UCSD-AML1 (cell line): Measurements from ENCODE around the gene ANKRD11.
A peak's percentile ranks its signal among the peaks of the same experiment; 100 is the strongest.
"Not testable (repeated sequence)": the region's sequence is repeated elsewhere in the genome, so short reads cannot be mapped to it uniquely, and the experiment has no call there.

ENCODE experiments used
- DNase-seq: peaks from one replicate; lab custom pipeline; 2025; ENCODE audit not compliant: unreplicated experiment; lab: John Stamatoyannopoulos, UW

The ANKRD11 gene

DNA sequence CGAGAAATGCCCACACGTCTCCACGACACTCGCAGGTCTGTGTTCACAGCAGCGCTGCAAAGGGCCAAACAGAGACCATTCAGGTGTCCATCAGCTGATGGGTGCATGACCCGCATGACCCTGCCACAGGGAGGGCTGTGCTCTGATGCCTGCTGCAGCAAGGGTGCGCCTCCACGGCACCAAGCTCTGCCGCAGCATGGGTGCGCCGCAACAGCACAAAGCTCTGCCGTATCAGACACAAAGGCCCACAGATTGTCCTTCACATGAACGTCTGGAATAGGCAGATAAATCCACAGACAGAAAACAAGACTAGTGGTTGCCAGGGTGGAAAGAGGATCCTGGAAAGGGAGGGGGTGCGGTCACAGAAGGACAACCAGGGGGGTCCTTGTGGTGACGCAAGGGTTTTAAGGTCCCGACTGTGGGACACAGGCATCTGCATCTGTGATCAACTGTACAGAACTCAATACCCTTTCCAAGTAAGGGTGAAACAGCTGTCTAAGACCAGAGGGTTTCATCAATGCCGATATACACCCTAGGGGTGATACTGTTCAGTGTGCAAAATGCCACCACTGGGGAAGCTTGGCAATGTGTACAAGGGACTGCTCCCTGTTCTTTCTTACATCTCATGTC lies 121.0 kb downstream of the ANKRD11 start:
- no peak for DNase-seq

DNA sequence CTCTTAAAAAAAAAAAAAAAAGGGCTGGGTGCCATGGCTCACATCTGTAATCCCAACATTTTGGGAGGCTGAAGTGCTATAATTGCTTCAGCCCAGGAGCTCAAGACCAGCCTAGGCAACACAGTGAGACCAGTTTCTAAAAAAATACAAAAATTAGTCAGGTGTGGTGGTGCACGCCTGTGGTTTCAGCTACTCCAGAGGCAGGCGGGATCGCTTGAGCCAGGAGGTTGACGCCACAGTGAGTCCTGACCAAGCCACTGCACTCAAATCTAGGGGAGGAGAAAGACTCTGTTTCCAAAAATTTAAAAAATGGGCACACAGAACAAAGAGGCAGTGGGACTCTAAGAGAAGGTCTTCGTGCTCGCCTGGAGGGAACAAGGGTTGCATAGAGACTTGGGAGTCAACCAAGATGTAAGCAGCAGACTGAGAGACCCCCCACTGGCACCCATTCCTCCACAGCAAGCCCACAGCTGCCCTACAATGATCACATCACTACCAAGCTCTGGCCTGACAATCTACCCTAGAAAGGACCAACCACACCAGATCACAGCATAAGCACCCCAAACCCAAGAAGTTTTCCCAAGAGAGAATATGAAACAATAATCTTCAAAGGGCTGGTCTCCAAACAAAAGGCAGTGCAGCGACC lies 121.6 kb downstream of the ANKRD11 start:
- no peak for DNase-seq

DNA sequence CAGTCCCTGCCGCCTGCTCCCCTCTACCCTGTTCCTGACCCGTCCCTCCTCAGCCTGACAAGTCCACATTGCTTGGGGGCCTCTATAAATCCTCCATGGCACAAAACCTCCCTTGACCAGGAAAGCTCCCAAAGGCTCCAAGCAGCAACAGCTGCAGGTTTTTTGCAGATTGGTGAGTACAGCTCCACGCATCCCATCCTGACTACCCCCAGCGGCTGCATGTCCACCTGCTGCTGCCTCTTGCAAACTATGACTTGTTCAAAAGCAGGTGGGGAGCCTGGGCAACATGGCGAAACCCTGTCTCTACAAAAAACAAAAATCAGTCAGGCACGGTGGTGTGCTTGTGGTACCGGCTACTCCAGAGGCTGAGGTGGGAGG lies 122.8 kb downstream of the ANKRD11 start:
- no peak for DNase-seq

DNA sequence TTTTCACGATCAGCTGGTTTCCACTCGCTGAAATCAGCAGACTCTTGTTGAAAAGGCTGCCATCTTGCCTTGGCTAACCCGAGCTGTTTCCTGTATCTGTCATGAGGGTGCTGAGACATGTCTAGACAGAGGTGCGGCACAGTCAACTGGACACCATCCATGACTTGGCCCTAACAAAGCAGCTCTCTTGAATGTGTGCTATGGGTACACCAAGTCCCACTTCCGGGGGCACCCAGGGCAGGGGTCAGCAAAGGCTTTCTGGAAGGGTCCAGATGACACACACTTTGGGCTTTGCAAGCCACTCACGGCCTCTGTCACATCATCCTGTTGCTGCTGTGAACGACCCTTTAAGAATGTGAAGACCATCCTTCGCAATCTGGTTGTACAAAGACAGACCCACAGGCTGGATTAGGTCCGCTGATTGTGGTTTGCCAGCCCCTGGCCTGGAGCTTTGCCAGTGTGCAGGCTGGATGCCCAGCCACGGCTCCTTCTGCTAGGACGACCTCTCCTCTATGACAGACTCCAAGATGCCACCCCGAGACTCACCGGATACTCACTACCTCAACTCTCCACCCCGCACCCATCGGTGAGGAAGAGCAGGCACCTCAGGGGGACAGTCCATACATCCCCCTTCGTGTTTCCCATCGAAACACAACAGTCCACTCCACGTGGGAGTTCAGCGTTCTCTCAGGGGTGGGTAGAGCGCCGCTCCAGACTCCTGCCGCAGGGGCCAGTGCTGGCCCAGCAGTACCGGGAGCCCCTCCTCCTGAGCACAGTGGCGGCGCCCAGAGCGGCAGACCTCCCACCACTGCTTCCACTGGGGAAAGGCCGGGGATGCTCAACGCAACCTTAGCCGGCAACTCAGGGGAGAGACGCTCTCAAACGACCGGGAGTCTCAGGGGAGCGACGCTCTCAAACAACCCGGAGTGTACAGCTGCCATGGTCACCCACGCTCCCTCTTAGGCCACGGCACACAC lies 123.5 kb downstream of the ANKRD11 start:
- no peak for DNase-seq

DNA sequence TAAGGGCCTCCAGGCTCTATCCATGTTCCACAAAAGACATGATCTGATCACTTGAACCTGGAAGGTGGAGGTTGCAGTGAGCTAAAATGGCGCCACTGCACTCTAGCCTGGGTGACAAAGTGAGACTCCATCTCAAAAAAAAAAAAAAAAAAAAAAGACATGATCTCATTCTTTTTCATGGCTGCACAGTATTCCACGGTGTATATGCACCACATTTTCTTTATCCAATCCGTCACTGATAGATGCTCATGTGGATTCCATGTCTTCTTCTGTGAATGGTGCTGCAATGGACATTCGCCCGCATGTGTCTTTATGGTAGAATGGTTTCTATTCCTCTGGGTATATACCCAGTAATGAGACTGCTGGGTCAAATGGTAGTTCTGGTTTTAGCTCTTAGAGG lies 124.4 kb downstream of the ANKRD11 start:
- DNase-seq, result no peak

DNA sequence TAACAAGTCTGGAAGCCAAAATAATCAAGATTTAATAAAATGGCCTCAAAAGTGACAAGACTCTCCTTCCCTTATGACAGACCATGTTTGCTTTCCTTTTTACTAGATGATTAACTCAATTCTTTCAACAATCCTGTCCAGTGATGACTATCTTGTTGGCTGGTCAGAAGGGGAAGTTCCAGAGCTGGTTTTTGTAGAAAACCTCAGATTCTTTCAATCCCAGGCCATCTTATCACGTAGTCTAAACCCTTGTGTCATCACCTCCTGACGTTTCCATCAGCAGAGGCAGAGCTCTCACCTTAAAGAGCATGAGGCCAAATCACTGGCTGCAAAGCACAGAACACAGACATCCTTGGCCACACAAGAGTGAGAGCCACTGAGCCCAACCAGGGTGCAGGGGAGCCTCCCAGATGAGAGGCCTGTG lies 125.3 kb downstream of the ANKRD11 start:
- no peak for DNase-seq

DNA sequence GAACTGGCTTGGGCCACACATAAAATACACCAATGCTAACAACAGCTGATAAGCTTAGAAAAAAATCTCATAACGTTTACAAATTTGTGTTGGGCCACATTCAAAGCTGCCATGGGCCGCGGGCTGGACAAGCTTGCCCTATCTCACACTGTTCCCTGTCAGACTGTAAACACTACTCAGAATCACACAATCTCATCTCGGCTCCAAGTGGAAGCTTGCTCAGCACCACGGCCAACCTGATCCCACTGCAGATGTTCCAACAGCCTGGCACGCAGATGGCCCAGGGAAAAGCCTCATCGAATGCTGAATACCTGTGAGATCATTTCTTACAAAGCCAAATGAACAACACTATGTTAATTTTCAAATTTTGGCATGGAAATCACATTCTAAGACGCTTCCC lies 125.8 kb downstream of the ANKRD11 start:
- no peak for DNase-seq

DNA sequence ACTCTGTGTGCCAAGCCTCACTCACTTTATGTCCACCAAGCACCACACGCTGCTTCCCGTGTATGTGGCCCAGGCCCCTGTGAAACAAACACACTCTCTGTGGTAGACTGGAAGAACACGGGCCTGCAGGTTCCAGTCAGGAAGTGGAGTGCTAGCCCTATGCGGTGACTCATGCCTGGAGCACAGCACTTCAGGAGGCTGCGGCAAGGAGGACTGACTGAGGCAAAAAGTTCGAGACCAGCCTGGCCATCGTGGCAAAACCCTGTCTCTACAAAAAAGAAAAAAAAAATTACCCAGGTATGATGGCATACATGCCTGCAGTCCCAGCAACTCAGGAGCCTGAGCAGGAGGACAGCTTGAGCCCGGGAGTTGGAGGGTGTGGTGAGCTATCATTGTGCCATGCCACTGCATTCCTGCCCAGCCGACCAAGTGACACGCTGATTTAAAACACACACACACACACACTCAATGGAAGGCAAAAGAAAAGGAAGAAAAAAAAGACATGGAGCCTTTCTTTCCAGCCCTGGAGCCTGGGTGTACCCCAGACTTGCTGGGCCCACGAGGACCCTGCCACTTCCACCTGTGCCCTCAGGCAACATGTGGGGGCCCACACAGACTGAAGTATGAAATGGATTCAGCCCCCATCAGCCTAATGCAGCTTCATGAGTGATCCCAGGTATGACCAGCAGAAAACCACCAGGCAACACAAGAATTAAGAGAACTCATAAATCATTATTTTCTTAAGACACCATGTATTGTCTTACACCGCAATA lies 126.6 kb downstream of the ANKRD11 start:
- DNase-seq, result peak; percentile 68

DNA sequence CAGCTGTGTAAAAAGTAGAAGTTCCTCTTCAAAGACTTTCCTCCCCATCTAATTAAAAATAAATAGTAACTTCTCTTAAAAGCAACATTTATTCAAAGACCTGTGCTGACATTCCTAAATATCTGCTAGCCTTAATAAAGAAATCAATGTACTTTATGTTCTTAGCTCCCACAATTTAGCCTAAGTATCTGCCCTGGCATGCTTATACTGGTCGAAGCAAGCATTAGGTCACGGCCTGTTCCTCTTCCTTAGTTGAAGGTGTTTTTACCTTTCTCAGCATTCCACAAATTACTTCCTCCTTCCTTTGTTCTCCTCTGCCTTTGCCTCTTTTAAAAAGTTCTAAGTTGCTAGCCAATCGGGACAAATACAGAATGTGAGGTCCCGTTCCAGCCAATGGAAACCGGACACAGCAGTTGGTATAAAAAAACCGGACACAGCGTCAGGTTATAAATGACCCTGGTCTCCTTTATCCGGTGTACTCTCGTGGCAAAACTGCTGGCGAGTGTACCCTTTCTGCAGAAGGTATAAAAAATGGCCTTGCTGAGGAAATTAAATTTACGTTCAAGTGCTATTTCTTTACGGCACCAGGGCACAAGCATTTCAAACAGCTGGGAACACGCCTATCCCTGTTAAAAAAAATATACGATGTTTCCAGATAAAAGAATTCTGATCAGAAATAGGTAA lies 127.7 kb downstream of the ANKRD11 start:
- DNase-seq, result not testable (repeated sequence)

DNA sequence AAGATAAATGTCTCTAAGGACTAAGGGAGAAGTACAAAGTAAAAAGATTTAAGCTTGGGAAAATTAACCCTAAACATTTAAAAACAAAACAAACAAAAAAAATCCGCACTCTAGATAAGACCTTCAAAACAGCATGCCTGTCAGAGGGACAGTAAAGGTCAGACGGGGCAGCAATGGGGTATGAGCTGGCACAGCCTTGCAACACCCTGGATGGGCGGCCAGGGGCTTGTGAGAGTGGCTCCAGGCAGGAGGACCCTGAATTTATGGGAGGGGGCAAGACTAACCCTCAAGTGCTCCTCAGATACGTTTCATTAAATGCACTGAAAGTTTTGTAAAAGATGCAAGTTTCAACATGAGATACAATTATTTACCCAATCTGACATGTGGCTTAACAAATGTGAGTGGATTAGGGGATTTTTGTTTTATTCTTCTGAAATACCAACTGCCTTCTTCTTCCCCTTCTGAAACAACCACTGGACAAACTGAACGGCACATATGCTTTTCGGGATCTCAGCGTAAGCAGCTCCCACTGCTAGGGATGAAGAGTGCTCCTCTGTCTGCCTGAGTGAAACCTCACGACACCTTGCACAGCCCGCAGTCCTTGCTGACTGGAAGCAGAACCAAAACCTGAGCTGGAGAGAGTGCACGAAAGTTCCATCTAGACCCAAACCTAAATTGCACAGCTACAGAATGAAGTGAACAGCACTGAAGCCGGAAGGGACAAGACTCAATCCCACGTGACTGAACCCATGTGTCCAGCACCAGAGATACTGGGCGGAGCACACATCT lies 128.4 kb downstream of the ANKRD11 start:
- no peak for DNase-seq

DNA sequence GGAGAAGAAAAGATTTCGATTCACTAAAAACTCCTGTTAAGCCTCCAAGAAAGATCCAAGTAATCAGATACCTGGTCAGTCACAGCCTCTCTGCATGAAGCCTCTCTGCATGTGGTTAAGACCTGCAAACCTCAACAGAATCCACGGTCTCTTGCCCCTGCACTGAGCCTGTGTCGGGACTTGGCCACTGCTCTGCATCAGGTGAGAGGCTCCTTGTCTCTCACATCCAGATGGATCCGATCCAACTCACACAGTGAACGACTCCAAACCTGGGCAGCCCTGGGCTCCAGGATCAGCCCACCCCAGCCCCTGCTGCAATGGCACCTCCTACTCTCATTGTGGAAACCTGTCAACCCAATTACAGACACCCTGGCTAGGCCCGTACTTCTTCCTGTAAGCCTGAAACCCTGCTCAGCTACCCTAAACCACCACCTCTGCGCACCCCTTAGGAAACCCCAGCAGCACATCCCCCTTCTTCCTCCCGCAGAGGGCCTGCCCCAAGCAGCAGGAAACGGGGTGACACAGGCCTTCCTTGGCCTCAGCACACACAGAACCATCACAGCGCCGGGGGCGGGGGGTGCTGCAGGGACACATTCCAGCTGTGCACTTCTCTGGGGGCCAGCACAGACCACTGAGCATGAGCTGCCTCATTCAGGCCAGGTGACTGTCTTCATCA lies 129.5 kb downstream of the ANKRD11 start:
- peak; percentile 80 for DNase-seq

DNA sequence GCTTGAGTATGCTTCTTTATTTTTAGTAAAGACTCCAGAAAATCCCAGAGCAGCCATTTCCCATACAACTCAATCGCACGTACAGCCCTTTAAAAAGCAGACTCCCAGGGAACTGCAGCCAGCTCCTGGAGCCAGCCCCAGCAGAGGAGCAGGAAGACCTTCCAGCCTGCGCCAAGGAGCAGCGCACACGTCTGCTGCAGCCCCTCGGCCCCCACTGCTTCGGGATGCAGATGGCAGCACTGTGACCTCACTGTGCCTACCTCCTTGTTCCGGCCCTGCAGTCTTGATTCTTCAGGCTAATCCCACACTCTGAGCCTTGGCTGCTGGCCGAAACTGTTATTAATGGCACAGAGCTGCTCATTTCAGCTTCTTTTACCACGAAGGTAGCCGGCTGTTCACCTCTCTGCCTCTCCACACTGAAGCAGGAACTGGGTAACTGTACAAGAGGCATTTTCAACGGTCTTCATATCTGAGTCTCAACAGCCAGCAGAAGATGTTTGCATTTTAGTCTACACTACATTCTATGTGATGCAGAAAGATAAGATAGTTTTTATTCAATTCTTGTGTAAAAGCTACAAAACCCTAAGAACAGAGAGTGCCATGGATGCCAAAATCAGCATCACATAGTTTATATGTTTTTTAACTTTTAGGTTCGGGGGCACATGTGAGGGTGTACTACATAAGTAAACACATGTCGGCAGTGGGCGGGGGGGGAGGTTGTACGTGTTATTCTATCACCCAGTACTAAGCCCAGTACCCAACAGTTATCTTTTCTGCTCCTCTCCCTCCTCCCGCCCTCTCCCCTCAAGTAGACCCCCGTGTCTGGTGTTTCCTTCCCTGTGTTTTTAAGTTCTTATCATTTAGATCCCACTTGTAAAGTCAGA lies 130.9 kb downstream of the ANKRD11 start:
- no peak for DNase-seq

DNA sequence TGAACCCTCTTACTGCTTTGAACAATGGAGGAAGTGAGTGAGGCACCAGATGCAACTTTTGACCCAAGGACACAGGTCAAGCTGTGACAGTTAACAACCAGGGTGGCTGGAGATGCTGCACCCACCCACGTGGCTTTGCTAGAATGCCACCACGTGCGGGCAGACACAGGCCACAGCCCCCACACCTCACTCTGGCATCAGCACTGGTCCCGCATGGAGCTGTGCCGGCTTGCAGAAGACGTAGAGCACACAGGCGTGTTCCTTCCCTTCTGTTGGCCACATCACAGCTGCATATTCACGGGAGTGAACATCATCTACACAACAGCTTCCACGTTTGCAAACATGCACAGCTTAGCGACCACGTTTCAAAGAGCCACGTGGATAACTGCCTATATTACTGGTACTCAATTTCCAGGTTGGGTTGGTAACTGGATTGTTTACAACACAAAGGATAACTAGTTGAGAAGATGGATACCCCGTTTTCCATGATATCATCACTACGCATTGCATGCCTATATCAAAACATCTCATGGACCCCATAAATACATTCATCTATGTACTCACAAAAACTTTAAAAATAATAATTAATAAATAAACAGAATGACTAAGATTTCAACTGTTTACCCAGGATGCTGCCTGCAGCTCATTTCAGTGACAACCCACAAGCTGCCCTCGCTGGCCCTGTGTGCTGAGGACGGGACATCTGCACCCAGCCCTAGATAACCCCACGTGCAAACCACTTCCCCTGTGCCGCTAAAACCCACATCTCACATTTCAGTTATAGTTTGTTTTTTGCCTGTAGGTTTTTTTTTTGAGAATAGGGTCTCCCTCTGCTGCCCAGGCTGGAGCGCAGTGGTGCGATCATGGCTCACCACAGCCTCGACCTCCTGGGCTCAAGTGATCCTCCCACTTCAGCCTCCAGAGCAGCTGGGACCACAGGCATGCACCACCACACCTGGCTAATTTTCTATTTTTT lies 132.0 kb downstream of the ANKRD11 start:
- DNase-seq, result no peak

DNA sequence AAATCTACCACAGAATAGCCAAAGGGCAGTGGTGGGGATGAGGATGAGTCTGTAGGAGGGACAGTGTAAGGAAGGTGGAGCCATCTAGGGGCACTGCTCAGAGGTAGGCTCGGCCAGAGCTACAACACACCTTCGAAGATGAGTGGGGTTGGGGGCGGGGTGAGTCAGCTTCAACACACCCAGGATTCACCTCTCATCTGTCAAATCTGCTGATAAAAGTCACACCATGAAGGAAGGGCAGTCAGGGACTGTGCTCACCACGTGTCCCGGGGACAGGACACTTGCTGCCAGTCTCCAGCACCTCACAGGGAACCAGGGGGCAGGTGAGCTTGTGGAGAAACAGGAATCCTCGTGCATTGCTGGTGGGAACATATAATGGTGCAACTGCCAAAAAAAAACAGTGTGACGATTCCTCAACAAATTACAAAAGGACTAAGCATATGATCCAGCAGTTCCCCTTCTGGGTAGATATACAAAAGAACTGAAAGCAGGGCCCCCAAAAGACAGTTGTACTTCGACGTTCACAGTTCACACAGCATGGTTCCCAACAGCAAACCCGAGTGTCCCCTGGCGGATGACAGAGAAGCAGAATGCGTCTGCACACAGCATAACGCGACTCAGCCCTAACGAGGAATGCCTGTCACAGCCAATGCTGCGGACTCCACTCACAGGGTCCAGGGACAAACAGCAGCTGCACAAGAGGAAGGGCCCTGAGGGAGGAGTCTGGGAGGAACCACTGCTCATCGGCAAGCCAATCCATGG lies 133.1 kb downstream of the ANKRD11 start:
- DNase-seq, result no peak

DNA sequence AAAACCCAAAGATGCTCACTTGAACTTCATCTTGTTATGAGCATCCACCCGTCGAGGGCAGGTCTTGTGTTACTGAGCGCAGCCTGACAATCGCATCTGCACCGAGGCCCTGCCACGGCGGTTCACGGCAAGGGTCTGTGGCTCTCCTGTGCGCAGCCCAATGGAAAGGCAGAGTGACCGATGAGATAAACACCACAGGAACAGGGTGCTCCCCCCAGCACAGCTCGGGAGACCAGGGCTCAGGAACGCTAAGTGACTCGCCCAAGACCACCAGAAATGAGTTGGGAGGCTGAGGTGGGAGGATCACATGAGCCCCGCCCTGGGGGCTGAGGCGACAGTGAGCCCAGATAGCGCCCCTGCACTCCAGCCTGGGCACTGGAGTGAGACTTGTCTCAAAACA lies 134.7 kb downstream of the ANKRD11 start:
- DNase-seq, result no peak

DNA sequence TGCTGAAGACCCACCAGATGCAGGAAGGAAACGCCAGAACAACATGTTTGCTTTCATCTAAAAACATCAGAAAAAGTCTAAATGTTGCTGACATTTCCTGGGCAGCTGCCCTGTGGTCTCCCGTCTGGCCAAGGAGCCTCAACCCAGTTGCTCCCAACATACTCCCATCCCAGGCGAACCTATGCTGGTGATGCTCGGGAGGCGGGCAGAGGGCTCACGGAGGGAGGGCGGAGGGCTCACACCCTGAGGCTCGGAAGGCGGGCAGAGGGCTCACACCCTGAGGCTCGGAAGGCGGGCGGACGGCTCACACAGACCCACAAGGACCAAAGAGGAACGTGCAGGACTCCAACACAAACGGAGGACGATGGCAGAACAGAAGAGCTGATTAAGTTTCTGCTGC lies 135.4 kb downstream of the ANKRD11 start:
- no peak for DNase-seq
